GM23338 (cell line): ENCODE data around the gene CHRNA5. TPM values are rescaled to one million over a fixed set of nuclear protein-coding genes. Genes with fewer than 3 reads are reported as not detected.

Experiments used
- ATAC-seq: fragments of 200-7000 bp; cut with Tn5 transposase; 3 replicates; pipeline ENCODE4 v1.9.1; 2020
- DNase-seq: peaks from one replicate; pipeline ENCODE4 v3.0.0-alpha.2; 2015; ENCODE audit warnings: low spot score
- H2AFZ ChIP-seq: fragments of 200-600 bp; sonication (generic); 2 replicates; pipeline ENCODE4 v1.8.0; 2016; ENCODE audit warnings: antibody characterized with exemption, mild to moderate bottlenecking, moderate library complexity
- H3F3A ChIP-seq: fragments of 200-600 bp; sonication (generic); replicated peaks from 2 replicates; pipeline ENCODE4 v1.8.0; 2017; ENCODE audit warnings: antibody characterized with exemption, mixed run types, low read depth
- H3K27ac ChIP-seq: fragments of 200-600 bp; sonication (generic); 2 replicates; pipeline ENCODE4 v1.6.1; 2016; ENCODE audit warnings: low read depth
- H3K27me3 ChIP-seq: fragments of 200-600 bp; sonication (generic); 2 replicates; pipeline ENCODE4 v1.8.0; 2016; ENCODE audit warnings: mild to moderate bottlenecking, mixed run types, moderate library complexity; ENCODE audit not compliant: insufficient read depth
- H3K36me3 ChIP-seq: fragments of 200-600 bp; sonication (generic); 2 replicates; pipeline ENCODE4 v1.8.0; 2016; ENCODE audit warnings: mild to moderate bottlenecking; ENCODE audit not compliant: insufficient read depth
- H3K4me1 ChIP-seq: fragments of 200-600 bp; sonication (generic); 2 replicates; pipeline ENCODE4 v1.8.0; 2016; ENCODE audit warnings: mild to moderate bottlenecking, moderate library complexity; ENCODE audit not compliant: insufficient read depth
- H3K4me2 ChIP-seq: fragments of 200-600 bp; sonication (generic); 2 replicates; pipeline ENCODE4 v1.7.1; 2017; ENCODE audit warnings: mixed run types
- H3K4me3 ChIP-seq: fragments of 200-600 bp; sonication (generic); 2 replicates; pipeline ENCODE4 v1.6.1; 2016; ENCODE audit warnings: mixed run types
- H3K79me2 ChIP-seq: fragments of 200-600 bp; sonication (generic); replicated peaks from 2 replicates; pipeline ENCODE4 v1.8.0; 2017; ENCODE audit warnings: mild to moderate bottlenecking; ENCODE audit not compliant: insufficient read depth
- H3K9me2 ChIP-seq: fragments of 200-600 bp; sonication (generic); 2 replicates; pipeline ENCODE4 v1.8.0; 2017; ENCODE audit not compliant: insufficient read depth
- H4K20me1 ChIP-seq: fragments of 200-600 bp; sonication (generic); replicated peaks from 2 replicates; pipeline ENCODE4 v1.8.0; 2017; ENCODE audit warnings: mild to moderate bottlenecking; ENCODE audit not compliant: insufficient read depth
- H3K27ac Mint-ChIP-seq: 2 replicates; pipeline ENCODE4 v1.8.0; 2020; ENCODE audit warnings: inconsistent platforms, mild to moderate bottlenecking, moderate library complexity, mixed read lengths
- H3K27me3 Mint-ChIP-seq: 3 replicates; pipeline ENCODE4 v1.8.0; 2022; ENCODE audit warnings: low read depth, mild to moderate bottlenecking, moderate library complexity, mixed read lengths, inconsistent platforms; ENCODE audit not compliant: insufficient read depth, poor library complexity
- H3K36me3 Mint-ChIP-seq: 3 replicates; pipeline ENCODE4 v1.8.0; 2021; ENCODE audit warnings: low read depth, mild to moderate bottlenecking, inconsistent platforms, moderate library complexity, mixed read lengths
- H3K4me1 Mint-ChIP-seq: 3 replicates; pipeline ENCODE4 v1.8.0; 2020; ENCODE audit warnings: mild to moderate bottlenecking, inconsistent platforms, mixed read lengths
- H3K4me3 Mint-ChIP-seq: 3 replicates; pipeline ENCODE4 v1.8.0; 2021; ENCODE audit warnings: moderate library complexity, mild to moderate bottlenecking, inconsistent platforms, mixed read lengths
- H3K9me3 Mint-ChIP-seq: 3 replicates; pipeline ENCODE4 v1.8.0; 2020; ENCODE audit warnings: moderate library complexity, mild to moderate bottlenecking, inconsistent platforms, mixed read lengths
- CREB1 ChIP-seq: fragments of 250-450 bp; sonication (Bioruptor Pico); IDR thresholded peaks from 2 replicates; pipeline ENCODE4 v1.5.0; 2020; ENCODE audit warnings: low read depth, mild to moderate bottlenecking, moderate library complexity
- EZH2 ChIP-seq: fragments of 200-600 bp; sonication (generic); IDR thresholded peaks from one replicate; pipeline ENCODE4 v1.8.0; 2017; ENCODE audit warnings: antibody characterized with exemption, mild to moderate bottlenecking, low read depth; ENCODE audit not compliant: unreplicated experiment
- EZH2phosphoT487 ChIP-seq: fragments of 200-600 bp; sonication (generic); IDR thresholded peaks from one replicate; pipeline ENCODE4 v1.8.1; 2018; ENCODE audit warnings: antibody characterized with exemption; ENCODE audit not compliant: unreplicated experiment
- JUNB ChIP-seq: IDR thresholded peaks from one replicate; pipeline ENCODE4 v1.6.1; 2016; ENCODE audit warnings: antibody characterized with exemption; ENCODE audit not compliant: unreplicated experiment
- NANOG ChIP-seq: IDR thresholded peaks from 2 replicates; pipeline ENCODE4 v1.6.1; 2016; ENCODE audit warnings: antibody characterized with exemption, borderline replicate concordance
- POLR2AphosphoS5 ChIP-seq: IDR thresholded peaks from 2 replicates; pipeline ENCODE4 v1.6.1; 2016; ENCODE audit warnings: antibody characterized with exemption, low read depth
- STAT1 ChIP-seq: IDR thresholded peaks from one replicate; pipeline ENCODE4 v1.6.1; 2016; ENCODE audit warnings: antibody characterized with exemption; ENCODE audit not compliant: unreplicated experiment
- ZNF114 ChIP-seq: fragments of 250-450 bp; sonication (Bioruptor Pico); IDR thresholded peaks from 2 replicates; pipeline ENCODE4 v1.5.0; 2020; ENCODE audit warnings: mild to moderate bottlenecking, moderate library complexity
- ZNF331 ChIP-seq: fragments of 250-450 bp; sonication (Bioruptor Pico); IDR thresholded peaks from 2 replicates; pipeline ENCODE4 v1.5.0; 2020; ENCODE audit warnings: low read depth, mild to moderate bottlenecking, moderate library complexity
- polyA plus RNA-seq: library from polyadenylated mRNA; unstranded; fragments of >200 nt; fragmentation: Nextera tagmentation; extraction: Ambion mirVana; gene quantifications from 2 replicates; pipeline ENCODE4 v1.2.1, GENCODE V29; 2016
- total RNA-seq: library from RNA; depleted of rRNA; stranded (reverse); fragments of >200 nt; shearing (Covaris generic); gene quantifications from 2 replicates; pipeline ENCODE4 v1.2.3, GENCODE V29; 2014
- TF ChIP-seq, protein P1 (sequence below): IDR thresholded peaks from one replicate; pipeline ENCODE4 v1.6.1; 2018; ENCODE audit warnings: antibody characterized with exemption; ENCODE audit not compliant: unreplicated experiment
- TF ChIP-seq, protein P2 (sequence below), 2 experiments: fragments of 200-600 bp in 1 of 2; sonication (generic) in 1 of 2; conservative IDR thresholded peaks; 2 replicates each; pipeline versions ENCODE4 v1.5.1 to v1.6.1; 2016 to 2017; ENCODE audit warnings: antibody characterized with exemption in 2 of 2, low read depth in 2 of 2, mild to moderate bottlenecking in 2 of 2, moderate library complexity in 1 of 2
- TF ChIP-seq, protein P3 (sequence below): fragments of 250-450 bp; sonication (Bioruptor Pico); IDR thresholded peaks from 2 replicates; pipeline ENCODE4 v1.5.0; 2020; ENCODE audit warnings: mild to moderate bottlenecking, moderate library complexity
- TF ChIP-seq, protein P4 (sequence below): IDR thresholded peaks from 2 replicates; pipeline ENCODE4 v1.6.1; 2016; ENCODE audit warnings: antibody characterized with exemption

Gene CHRNA5
- total and polyA plus RNA-seq, 2 experiments from 2014 or later = 19.6 to 23.3 TPM

DNA sequence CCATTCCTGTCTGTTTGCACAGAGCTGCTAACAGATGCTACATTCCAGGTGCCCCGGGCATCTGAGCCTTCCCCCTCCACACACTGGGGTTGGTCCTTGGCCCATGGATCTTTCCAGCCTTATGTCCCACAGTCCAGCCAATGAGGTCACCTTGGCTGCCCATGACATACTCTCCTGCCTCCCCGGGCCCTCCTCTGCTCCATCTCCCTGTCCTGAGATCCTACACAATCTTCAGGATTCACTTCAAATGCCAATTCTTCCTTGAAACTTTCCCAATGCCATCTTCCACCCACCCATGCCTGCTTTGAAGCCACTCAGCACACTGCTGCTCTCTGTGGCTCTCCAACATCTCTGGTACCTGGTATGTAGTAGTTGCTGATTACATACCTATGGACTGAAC is 51.2 kb downstream of the CHRNA5 start:
- H3K36me3 Mint-ChIP-seq = no peaks in the 10 kb centered on the region
- Histone ChIP-seq H2AFZ (no peak overlapping the region), H3K27ac (no peak overlapping the region), H3K4me3 (no peak overlapping the region), H3K9me2 (no peaks in the 10 kb centered on the region), H3K27me3 (peaks cover 27% of the 10 kb centered on the region), H4K20me1 (no peaks in the 10 kb centered on the region), H3K4me1 (no peaks in the 10 kb centered on the region), H3K79me2 (no peaks in the 10 kb centered on the region), H3K36me3 (no peaks in the 10 kb centered on the region), H3F3A (no peaks in the 10 kb centered on the region), H3K4me2 (no peak overlapping the region)
- peaks cover 17% of the 10 kb centered on the region for H3K4me1 Mint-ChIP-seq
- DNase-seq (no peak), ATAC-seq (no peak)
- H3K27ac Mint-ChIP-seq = no peak overlapping the region
- peaks cover 28% of the 10 kb centered on the region for H3K27me3 Mint-ChIP-seq
- TF ChIP-seq ZNF331 (CRISPR knock-in tag) (no peak), ZNF114 (CRISPR knock-in tag) (no peak), JUNB (no peak), CREB1 (CRISPR knock-in tag) (no peak), NANOG (no peak), STAT1 (no peak), POLR2AphosphoS5 (no peak), EZH2phosphoT487 (no peak), EZH2 (no peak)
- TF ChIP-seq, protein P1, sequence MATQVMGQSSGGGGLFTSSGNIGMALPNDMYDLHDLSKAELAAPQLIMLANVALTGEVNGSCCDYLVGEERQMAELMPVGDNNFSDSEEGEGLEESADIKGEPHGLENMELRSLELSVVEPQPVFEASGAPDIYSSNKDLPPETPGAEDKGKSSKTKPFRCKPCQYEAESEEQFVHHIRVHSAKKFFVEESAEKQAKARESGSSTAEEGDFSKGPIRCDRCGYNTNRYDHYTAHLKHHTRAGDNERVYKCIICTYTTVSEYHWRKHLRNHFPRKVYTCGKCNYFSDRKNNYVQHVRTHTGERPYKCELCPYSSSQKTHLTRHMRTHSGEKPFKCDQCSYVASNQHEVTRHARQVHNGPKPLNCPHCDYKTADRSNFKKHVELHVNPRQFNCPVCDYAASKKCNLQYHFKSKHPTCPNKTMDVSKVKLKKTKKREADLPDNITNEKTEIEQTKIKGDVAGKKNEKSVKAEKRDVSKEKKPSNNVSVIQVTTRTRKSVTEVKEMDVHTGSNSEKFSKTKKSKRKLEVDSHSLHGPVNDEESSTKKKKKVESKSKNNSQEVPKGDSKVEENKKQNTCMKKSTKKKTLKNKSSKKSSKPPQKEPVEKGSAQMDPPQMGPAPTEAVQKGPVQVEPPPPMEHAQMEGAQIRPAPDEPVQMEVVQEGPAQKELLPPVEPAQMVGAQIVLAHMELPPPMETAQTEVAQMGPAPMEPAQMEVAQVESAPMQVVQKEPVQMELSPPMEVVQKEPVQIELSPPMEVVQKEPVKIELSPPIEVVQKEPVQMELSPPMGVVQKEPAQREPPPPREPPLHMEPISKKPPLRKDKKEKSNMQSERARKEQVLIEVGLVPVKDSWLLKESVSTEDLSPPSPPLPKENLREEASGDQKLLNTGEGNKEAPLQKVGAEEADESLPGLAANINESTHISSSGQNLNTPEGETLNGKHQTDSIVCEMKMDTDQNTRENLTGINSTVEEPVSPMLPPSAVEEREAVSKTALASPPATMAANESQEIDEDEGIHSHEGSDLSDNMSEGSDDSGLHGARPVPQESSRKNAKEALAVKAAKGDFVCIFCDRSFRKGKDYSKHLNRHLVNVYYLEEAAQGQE = no peak
- TF ChIP-seq, protein P2, sequence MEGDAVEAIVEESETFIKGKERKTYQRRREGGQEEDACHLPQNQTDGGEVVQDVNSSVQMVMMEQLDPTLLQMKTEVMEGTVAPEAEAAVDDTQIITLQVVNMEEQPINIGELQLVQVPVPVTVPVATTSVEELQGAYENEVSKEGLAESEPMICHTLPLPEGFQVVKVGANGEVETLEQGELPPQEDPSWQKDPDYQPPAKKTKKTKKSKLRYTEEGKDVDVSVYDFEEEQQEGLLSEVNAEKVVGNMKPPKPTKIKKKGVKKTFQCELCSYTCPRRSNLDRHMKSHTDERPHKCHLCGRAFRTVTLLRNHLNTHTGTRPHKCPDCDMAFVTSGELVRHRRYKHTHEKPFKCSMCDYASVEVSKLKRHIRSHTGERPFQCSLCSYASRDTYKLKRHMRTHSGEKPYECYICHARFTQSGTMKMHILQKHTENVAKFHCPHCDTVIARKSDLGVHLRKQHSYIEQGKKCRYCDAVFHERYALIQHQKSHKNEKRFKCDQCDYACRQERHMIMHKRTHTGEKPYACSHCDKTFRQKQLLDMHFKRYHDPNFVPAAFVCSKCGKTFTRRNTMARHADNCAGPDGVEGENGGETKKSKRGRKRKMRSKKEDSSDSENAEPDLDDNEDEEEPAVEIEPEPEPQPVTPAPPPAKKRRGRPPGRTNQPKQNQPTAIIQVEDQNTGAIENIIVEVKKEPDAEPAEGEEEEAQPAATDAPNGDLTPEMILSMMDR (conservative IDR thresholded peaks at IDR 0.05; ENCODE audit: low read depth in 2 of 2) = no peak
- TF ChIP-seq, protein P3, sequence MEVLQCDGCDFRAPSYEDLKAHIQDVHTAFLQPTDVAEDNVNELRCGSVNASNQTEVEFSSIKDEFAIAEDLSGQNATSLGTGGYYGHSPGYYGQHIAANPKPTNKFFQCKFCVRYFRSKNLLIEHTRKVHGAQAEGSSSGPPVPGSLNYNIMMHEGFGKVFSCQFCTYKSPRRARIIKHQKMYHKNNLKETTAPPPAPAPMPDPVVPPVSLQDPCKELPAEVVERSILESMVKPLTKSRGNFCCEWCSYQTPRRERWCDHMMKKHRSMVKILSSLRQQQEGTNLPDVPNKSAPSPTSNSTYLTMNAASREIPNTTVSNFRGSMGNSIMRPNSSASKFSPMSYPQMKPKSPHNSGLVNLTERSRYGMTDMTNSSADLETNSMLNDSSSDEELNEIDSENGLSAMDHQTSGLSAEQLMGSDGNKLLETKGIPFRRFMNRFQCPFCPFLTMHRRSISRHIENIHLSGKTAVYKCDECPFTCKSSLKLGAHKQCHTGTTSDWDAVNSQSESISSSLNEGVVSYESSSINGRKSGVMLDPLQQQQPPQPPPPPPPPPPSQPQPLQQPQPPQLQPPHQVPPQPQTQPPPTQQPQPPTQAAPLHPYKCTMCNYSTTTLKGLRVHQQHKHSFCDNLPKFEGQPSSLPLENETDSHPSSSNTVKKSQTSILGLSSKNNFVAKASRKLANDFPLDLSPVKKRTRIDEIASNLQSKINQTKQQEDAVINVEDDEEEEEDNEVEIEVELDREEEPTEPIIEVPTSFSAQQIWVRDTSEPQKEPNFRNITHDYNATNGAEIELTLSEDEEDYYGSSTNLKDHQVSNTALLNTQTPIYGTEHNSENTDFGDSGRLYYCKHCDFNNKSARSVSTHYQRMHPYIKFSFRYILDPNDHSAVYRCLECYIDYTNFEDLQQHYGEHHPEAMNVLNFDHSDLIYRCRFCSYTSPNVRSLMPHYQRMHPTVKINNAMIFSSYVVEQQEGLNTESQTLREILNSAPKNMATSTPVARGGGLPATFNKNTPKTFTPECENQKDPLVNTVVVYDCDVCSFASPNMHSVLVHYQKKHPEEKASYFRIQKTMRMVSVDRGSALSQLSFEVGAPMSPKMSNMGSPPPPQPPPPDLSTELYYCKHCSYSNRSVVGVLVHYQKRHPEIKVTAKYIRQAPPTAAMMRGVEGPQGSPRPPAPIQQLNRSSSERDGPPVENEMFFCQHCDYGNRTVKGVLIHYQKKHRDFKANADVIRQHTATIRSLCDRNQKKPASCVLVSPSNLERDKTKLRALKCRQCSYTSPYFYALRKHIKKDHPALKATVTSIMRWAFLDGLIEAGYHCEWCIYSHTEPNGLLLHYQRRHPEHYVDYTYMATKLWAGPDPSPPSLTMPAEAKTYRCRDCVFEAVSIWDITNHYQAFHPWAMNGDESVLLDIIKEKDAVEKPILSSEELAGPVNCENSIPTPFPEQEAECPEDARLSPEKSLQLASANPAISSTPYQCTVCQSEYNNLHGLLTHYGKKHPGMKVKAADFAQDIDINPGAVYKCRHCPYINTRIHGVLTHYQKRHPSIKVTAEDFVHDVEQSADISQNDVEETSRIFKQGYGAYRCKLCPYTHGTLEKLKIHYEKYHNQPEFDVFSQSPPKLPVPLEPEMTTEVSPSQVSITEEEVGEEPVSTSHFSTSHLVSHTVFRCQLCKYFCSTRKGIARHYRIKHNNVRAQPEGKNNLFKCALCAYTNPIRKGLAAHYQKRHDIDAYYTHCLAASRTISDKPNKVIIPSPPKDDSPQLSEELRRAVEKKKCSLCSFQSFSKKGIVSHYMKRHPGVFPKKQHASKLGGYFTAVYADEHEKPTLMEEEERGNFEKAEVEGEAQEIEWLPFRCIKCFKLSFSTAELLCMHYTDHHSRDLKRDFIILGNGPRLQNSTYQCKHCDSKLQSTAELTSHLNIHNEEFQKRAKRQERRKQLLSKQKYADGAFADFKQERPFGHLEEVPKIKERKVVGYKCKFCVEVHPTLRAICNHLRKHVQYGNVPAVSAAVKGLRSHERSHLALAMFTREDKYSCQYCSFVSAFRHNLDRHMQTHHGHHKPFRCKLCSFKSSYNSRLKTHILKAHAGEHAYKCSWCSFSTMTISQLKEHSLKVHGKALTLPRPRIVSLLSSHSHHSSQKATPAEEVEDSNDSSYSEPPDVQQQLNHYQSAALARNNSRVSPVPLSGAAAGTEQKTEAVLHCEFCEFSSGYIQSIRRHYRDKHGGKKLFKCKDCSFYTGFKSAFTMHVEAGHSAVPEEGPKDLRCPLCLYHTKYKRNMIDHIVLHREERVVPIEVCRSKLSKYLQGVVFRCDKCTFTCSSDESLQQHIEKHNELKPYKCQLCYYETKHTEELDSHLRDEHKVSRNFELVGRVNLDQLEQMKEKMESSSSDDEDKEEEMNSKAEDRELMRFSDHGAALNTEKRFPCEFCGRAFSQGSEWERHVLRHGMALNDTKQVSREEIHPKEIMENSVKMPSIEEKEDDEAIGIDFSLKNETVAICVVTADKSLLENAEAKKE (CRISPR knock-in tag) = no peak
- TF ChIP-seq, protein P4, sequence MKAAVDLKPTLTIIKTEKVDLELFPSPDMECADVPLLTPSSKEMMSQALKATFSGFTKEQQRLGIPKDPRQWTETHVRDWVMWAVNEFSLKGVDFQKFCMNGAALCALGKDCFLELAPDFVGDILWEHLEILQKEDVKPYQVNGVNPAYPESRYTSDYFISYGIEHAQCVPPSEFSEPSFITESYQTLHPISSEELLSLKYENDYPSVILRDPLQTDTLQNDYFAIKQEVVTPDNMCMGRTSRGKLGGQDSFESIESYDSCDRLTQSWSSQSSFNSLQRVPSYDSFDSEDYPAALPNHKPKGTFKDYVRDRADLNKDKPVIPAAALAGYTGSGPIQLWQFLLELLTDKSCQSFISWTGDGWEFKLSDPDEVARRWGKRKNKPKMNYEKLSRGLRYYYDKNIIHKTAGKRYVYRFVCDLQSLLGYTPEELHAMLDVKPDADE = no peak
- H3K4me3 Mint-ChIP-seq = no peak overlapping the region
- H3K9me3 Mint-ChIP-seq = peaks cover 7% of the 10 kb centered on the region; the same call in 2 of the 3 replicates
